NCI-H1092 (cell line): ENCODE data around the gene NKX6-2.

Experiments used
- DNase-seq: peaks from one replicate; lab custom pipeline; 2025; lab: John Stamatoyannopoulos, UW

NKX6-2 gene

DNA sequence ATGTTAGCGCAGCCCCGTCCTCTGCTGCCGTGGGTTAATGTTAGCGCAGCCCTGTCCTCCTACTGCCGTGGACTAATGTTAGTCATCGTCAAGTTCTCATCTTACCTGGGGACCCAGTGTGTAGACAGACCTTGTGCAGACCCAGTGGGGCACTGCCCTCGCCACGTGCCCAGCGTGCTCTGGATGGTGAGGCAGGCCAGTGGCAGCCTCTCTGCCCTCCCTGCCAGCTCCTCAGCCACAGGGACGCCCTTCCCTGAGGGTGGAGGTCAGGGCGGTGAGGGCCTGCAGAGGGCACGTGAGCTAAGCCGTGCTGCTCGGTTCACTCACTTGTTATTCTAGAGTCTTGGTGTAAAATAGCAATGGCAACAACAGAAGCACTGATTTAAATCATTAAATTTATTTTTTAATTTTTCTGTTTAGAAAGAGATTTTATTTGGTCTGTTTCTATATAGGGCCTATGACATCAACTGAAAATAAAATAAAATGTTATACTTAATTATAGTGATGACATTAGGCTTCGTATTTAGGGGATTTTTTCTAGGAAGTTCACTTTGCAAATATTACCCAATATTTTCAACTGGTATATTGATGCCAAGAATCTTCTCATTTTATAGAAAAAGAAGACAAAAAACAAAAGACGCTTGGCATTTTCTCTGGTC is 48.4 kb downstream of the NKX6-2 start:
- DNase-seq: no peak

- DNase-seq: no peak
Observed at GRCh38 chr10:132735923-132736391, 50.0 kb downstream of the NKX6-2 start.

DNA sequence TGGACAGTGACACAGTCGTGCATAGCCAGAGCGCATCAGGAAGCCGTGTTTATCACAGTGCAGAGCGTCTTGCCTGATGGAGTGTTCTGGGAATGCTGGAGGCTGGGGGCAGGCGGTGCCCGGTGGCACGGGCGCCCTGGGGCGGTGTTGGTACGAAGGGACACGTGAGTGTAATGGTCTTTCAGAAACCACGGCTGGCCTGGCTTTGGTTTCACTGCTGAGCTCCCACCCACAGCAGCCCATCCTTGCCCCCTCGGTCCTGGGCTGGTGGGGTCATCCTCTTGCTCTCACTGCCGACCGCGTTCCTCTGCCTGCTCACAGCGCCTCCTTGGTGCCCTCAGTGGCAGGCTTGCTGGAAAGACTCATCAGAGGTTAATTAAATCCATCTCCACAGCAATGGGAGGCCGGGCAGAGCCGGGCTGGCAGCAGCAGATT is 50.6 kb downstream of the NKX6-2 start:
- DNase-seq: no peak

GRCh38 chr10:132733926-132734325 is 52.0 kb downstream of the NKX6-2 start:
- no peak for DNase-seq
